ENCODE results near the gene BSDC1. TPM values are rescaled to one million over a fixed set of nuclear protein-coding genes. Genes with fewer than 3 reads are reported as not detected.

The BSDC1 gene
- total RNA-seq, 4 donors from 2014 or later = 56.5 to 74.2 (median 70.0) TPM

DNA sequence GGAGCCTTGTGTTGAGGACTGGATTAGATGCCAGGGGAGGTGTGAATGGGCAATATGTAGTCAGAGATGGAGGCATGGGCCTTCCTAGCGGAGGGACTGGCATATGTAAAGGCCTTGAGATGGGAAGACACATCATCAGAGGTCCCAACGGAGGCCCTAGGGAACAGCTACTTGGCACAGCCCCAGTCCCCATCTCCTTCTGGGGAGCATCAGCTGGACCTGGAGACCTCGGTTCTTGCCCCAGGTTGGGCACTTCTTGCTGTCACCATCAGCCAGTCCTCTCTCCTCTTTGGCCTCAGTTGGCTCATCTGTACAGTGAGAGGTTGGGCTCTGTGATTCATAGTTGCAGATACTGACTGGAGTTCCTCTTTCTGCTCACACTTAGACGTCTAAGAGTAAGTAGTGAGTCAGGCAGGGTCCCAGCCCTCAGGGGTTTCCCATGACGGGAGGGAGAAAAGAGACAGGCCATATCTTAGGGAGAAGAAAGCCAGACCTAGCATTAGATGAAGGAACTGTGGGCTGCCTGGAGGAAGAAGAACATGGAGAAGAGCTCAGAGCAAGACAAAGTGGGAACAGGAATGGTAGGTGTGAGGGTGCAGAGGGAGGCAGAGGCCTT, 54.8 kb downstream of the BSDC1 start:
- Histone ChIP-seq H3K9me3 (no peaks in the 10 kb centered on the region), H3K36me3 (no peaks in the 10 kb centered on the region), H3K27ac (no peak overlapping the region), H3K27me3 (no peaks in the 10 kb centered on the region), H3K4me1 (peaks cover 0 to 42% (median 17%) of the 10 kb centered on the region in 3 donors), H3K4me3 (no peak overlapping the region)
- ATAC-seq = no peak
- WGBS, 2 donors (ENCODE audit: low coverage in 1 of 2) = 67 to 86% methylated on average over 1 to 2 of the region's 5 CpGs
- TF ChIP-seq, protein P1, sequence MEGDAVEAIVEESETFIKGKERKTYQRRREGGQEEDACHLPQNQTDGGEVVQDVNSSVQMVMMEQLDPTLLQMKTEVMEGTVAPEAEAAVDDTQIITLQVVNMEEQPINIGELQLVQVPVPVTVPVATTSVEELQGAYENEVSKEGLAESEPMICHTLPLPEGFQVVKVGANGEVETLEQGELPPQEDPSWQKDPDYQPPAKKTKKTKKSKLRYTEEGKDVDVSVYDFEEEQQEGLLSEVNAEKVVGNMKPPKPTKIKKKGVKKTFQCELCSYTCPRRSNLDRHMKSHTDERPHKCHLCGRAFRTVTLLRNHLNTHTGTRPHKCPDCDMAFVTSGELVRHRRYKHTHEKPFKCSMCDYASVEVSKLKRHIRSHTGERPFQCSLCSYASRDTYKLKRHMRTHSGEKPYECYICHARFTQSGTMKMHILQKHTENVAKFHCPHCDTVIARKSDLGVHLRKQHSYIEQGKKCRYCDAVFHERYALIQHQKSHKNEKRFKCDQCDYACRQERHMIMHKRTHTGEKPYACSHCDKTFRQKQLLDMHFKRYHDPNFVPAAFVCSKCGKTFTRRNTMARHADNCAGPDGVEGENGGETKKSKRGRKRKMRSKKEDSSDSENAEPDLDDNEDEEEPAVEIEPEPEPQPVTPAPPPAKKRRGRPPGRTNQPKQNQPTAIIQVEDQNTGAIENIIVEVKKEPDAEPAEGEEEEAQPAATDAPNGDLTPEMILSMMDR (IDR thresholded peaks at IDR 0.05) = no peak
- TF ChIP-seq POLR2A (IDR thresholded peaks at IDR 0.05) (no peak), POLR2AphosphoS5 (IDR thresholded peaks at IDR 0.05) (no peak), EP300 (IDR thresholded peaks at IDR 0.05) (no peak)

DNA sequence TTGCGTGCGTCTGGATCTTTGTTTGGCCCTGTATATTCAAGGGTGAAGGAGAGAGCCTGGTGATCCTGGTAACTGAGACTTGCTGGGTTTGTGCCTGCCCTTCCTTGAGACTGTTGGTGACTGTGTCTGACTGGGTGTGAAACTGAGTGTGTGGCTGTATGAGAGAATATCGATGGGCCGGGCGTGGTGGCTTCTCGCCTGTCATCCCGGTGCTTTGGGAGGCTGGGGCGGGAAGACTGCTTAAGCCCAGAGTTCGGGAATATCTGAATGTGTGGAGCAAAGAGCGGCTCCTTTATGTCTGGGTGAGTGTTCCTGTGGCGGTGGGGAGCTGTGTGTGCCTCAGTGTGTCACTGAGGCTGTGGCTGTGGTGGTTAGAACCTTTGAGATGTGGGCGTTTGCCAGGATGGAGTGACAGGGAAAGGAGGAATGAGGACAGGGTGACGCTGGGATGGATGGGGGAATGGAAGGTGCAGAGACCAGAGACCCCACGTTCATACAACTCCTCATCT, 55.5 kb downstream of the BSDC1 start:
- 71 to 89% methylated on average over 4 to 9 of the region's 14 CpGs for WGBS, 2 donors (ENCODE audit: low coverage in 1 of 2)
- peaks cover 0 to 47% (median 17%) of the 10 kb centered on the region in 3 donors for H3K4me1 ChIP-seq
- ATAC-seq = no peak
- no peaks in the 10 kb centered on the region for H3K9me3 ChIP-seq
- no peak overlapping the region for H3K27ac ChIP-seq
- no peaks in the 10 kb centered on the region for H3K27me3 ChIP-seq
- no peak for TF ChIP-seq POLR2AphosphoS5 (IDR thresholded peaks at IDR 0.05)
- no peaks in the 10 kb centered on the region for H3K36me3 ChIP-seq
- H3K4me3 ChIP-seq = no peak overlapping the region

DNA sequence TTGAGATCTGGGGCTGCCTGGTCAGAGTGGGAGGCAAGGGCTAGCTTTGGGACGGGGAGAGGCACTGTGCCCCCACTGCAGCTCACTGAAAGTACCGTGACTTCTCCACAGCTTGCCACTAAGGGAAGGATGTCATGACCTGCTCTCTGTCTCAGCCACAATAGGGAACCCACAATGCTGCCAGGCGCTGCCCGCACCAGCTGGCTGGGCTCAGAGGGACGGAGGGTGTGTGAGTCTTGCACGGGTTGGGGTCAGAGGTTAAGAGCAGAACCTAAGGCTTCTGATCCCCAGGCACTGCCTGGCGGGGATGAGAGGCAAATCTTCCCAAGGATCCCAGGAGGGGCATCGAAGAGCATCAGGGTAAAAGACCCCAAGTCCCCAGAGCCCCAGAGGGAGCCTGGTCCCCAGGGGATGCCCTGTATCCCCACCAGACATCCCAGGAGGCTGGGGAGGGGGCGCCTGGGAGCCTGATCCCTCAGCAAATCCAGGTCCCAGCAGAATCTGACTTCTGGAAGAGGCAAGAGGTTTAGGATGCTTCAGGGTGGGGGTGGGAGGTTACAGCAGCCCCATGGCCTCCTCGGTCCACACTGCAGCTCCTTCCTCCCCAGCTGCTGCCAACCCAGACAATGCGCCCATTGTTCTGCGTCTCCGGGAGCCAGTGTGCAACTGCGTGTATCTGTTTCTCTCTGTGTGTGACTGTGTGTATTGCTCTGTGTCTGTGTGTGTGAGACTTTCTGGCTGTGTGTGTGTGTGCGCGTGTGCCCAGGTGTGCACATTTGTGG, 56.2 kb downstream of the BSDC1 start:
- no peak for TF ChIP-seq POLR2AphosphoS5 (IDR thresholded peaks at IDR 0.05)
- TF ChIP-seq POLR2A (IDR thresholded peaks at IDR 0.05) = no peak
- TF ChIP-seq EP300 (IDR thresholded peaks at IDR 0.05) = no peak
- TF ChIP-seq, protein P1 (IDR thresholded peaks at IDR 0.05) = no peak
- WGBS, 2 donors (ENCODE audit: low coverage in 1 of 2) = 72% methylated on average over 7 of the region's 16 CpGs; no CpG with 5 or more reads in 1 of the 2 donors
- H3K4me1 ChIP-seq = peaks cover 0 to 47% (median 17%) of the 10 kb centered on the region in 3 donors
- no peak overlapping the region for H3K4me3 ChIP-seq
- no peaks in the 10 kb centered on the region for H3K9me3 ChIP-seq
- no peak for ATAC-seq
- no peaks in the 10 kb centered on the region for H3K27me3 ChIP-seq
- peaks cover 0 to 5% of the 10 kb centered on the region in 2 donors for H3K36me3 ChIP-seq
- peak overlapping the region in 1 of 4 donors; percentile 10 for H3K27ac ChIP-seq

DNA sequence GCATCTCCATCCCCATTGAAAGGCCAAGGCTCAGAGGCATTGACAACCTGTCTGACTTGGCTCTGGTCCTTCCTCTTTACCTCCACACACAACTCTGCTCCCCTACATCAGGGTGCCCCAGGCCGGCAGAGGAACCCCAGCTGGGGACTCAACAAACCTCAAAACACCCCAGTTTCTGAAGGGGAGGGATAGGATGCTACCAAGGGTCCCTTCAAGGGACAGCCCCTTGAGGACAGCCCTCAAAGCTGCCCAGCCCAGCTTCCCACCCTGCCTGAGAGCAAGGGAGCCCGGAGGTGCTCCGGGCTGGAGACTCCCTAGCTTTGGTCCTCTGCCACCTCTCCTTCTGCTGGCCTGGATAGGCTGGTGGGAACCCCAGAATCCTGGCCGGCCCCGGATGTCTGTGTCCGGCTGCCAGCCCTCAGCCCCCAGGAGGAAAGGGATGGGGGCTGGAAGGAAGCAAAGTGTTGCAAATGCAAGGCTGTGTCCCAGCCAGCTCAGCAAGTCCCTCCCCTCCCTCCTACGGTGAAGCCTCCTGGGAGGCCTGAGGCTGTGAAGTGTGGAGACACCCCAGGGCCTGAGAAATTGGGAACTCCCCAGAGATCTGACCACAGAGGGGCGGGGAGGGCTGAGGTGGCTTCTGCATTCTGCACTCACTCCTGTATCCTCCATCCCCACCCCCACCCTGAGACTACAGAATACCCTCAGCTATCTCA, 57.1 kb downstream of the BSDC1 start:
- H3K27me3 ChIP-seq = no peaks in the 10 kb centered on the region
- no peak overlapping the region for H3K4me3 ChIP-seq
- H3K27ac ChIP-seq = peak overlapping the region in 3 of 4 donors; percentile 62 to 82 (median 67)
- H3K36me3 ChIP-seq = peaks cover 0 to 15% of the 10 kb centered on the region in 2 donors
- TF ChIP-seq, protein P1 (IDR thresholded peaks at IDR 0.05) = no peak
- TF ChIP-seq EP300 (IDR thresholded peaks at IDR 0.05) (no peak), POLR2AphosphoS5 (IDR thresholded peaks at IDR 0.05) (no peak), POLR2A (IDR thresholded peaks at IDR 0.05) (no peak)
- peaks cover 0 to 47% (median 17%) of the 10 kb centered on the region in 3 donors for H3K4me1 ChIP-seq
- H3K9me3 ChIP-seq = no peaks in the 10 kb centered on the region
- 40 to 100% methylated on average over 1 of the region's 8 CpGs for WGBS, 2 donors (ENCODE audit: low coverage in 1 of 2)
- no peak for ATAC-seq

DNA sequence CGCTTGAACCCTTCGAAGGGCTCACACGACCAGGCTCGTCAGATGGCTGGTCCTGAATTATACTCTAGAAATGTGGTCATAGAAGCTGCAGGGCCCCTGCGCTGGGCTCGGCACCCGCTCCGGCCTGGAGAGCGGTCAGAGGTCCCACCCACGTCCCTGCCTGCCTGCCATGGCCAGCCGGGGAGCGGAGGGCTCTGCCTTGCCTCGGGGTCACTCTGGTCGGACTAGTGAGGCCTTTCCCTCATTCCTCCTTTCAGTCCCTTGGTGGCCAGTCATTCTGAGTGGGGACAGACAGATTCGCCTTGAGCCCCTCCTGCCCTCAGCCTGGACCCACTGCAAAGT, 57.7 kb downstream of the BSDC1 start:
- peak overlapping the region in 3 of 4 donors; percentile 62 to 82 (median 67) for H3K27ac ChIP-seq
- 37% methylated on average over 8 of the region's 15 CpGs; no CpG with 5 or more reads in 1 of the 2 donors for WGBS, 2 donors (ENCODE audit: low coverage in 1 of 2)
- peak overlapping the region; percentile 47 to 73 for H3K4me3 ChIP-seq
- peaks cover 0 to 20% of the 10 kb centered on the region in 2 donors for H3K36me3 ChIP-seq
- H3K27me3 ChIP-seq = no peaks in the 10 kb centered on the region
- TF ChIP-seq POLR2A (IDR thresholded peaks at IDR 0.05) (no peak), EP300 (IDR thresholded peaks at IDR 0.05) (no peak), POLR2AphosphoS5 (IDR thresholded peaks at IDR 0.05) (no peak)
- TF ChIP-seq, protein P1 (IDR thresholded peaks at IDR 0.05) = no peak
- peaks cover 0 to 47% (median 17%) of the 10 kb centered on the region in 3 donors for H3K4me1 ChIP-seq
- no peak for ATAC-seq
- no peaks in the 10 kb centered on the region for H3K9me3 ChIP-seq
